ENCODE data around the gene EHD1.

Gene EHD1

GRCh38 chr11:64910451-64911093 lies 32.2 kb upstream of the EHD1 start:
- DNase-seq (ENCODE audit: low read depth in 4 of 4, low spot score in 1 of 4): no peak

GRCh38 chr11:64909653-64910343 lies 31.4 kb upstream of the EHD1 start:
- DNase-seq (ENCODE audit: low read depth in 4 of 4, low spot score in 1 of 4): no peak

GRCh38 chr11:64908766-64909165 lies 30.3 kb upstream of the EHD1 start:
- no peak for DNase-seq (ENCODE audit: low read depth in 4 of 4, low spot score in 1 of 4)

GRCh38 chr11:64906314-64906635 lies 27.9 kb upstream of the EHD1 start:
- DNase-seq (ENCODE audit: low read depth in 4 of 4, low spot score in 1 of 4): no peak

- no peak for DNase-seq (ENCODE audit: low read depth in 4 of 4, low spot score in 1 of 4)
Observed at GRCh38 chr11:64905516-64906313, 27.3 kb upstream of the EHD1 start.

- DNase-seq (ENCODE audit: low read depth in 4 of 4, low spot score in 1 of 4): no peak
Observed at GRCh38 chr11:64903291-64903833, 24.9 kb upstream of the EHD1 start.

- DNase-seq (ENCODE audit: low read depth in 4 of 4, low spot score in 1 of 4): no peak
Observed at GRCh38 chr11:64902102-64902900, 23.9 kb upstream of the EHD1 start.

GRCh38 chr11:64900774-64901173 lies 22.4 kb upstream of the EHD1 start:
- no peak for DNase-seq (ENCODE audit: low read depth in 4 of 4, low spot score in 1 of 4)

- DNase-seq (ENCODE audit: low read depth in 4 of 4, low spot score in 1 of 4): peak in 2 of 4 experiments; percentile 38 to 52
Observed at GRCh38 chr11:64900263-64900678, 21.9 kb upstream of the EHD1 start.

- DNase-seq (ENCODE audit: low read depth in 4 of 4, low spot score in 1 of 4): no peak
Observed at GRCh38 chr11:64898541-64898940, 20.1 kb upstream of the EHD1 start.

- no peak for DNase-seq (ENCODE audit: low read depth in 4 of 4, low spot score in 1 of 4)
Observed at GRCh38 chr11:64898076-64898445, 19.6 kb upstream of the EHD1 start.

GRCh38 chr11:64897381-64898075 lies 19.1 kb upstream of the EHD1 start:
- no peak for DNase-seq (ENCODE audit: low read depth in 4 of 4, low spot score in 1 of 4)

- DNase-seq (ENCODE audit: low read depth in 4 of 4, low spot score in 1 of 4): no peak
Observed at GRCh38 chr11:64896448-64897022, 18.1 kb upstream of the EHD1 start.

GRCh38 chr11:64894812-64895452 lies 16.5 kb upstream of the EHD1 start:
- DNase-seq (ENCODE audit: low read depth in 4 of 4, low spot score in 1 of 4): no peak

- DNase-seq (ENCODE audit: low read depth in 4 of 4, low spot score in 1 of 4): peak; percentile 91 to 96 (median 92)
Observed at GRCh38 chr11:64894070-64894811, 15.8 kb upstream of the EHD1 start.

GRCh38 chr11:64893194-64894069 lies 15.0 kb upstream of the EHD1 start:
- no peak for DNase-seq (ENCODE audit: low read depth in 4 of 4, low spot score in 1 of 4)

GRCh38 chr11:64892838-64893193 lies 14.4 kb upstream of the EHD1 start:
- no peak for DNase-seq (ENCODE audit: low read depth in 4 of 4, low spot score in 1 of 4)

- DNase-seq (ENCODE audit: low read depth in 4 of 4, low spot score in 1 of 4): no peak
Observed at GRCh38 chr11:64892411-64892831, 14.0 kb upstream of the EHD1 start.
